DMS 273 (cell line): ENCODE data around the gene CD63.
"Not testable (repeated sequence)": the region's sequence is repeated elsewhere in the genome, so short reads cannot be mapped to it uniquely, and the experiment has no call there.

Experiments used
- DNase-seq: peaks from one replicate; lab custom pipeline; 2025; ENCODE audit not compliant: unreplicated experiment; lab: John Stamatoyannopoulos, UW

The CD63 gene

GRCh38 chr12:55728939-55729818 lies at the start of gene CD63:
Gene CD63, minus strand, starts transcription at chr12:55729009. Its CDS starts 668 bp downstream, at chr12:55728341.
- DNase-seq: peak; percentile 94

GRCh38 chr12:55777856-55778255 lies 49.0 kb upstream of the CD63 start:
- DNase-seq: no peak

- no peak for DNase-seq
Observed at GRCh38 chr12:55771736-55772135, 42.9 kb upstream of the CD63 start.

GRCh38 chr12:55767156-55767555 lies 38.3 kb upstream of the CD63 start:
- no peak for DNase-seq

- DNase-seq: no peak
Observed at GRCh38 chr12:55765736-55766290, 37.0 kb upstream of the CD63 start.

- DNase-seq: no peak
Observed at GRCh38 chr12:55762646-55763045, 33.8 kb upstream of the CD63 start.

GRCh38 chr12:55760663-55761062 lies 31.9 kb upstream of the CD63 start:
- DNase-seq: no peak

- not testable (repeated sequence) for DNase-seq
Observed at GRCh38 chr12:55758575-55758974, 29.8 kb upstream of the CD63 start.

GRCh38 chr12:55757701-55758100 lies 28.9 kb upstream of the CD63 start:
- DNase-seq: no peak

- no peak for DNase-seq
Observed at GRCh38 chr12:55755246-55755645, 26.4 kb upstream of the CD63 start.

GRCh38 chr12:55748230-55748993 lies 19.6 kb upstream of the CD63 start:
- DNase-seq: no peak

- no peak for DNase-seq
Observed at GRCh38 chr12:55746913-55747231, 18.1 kb upstream of the CD63 start.

GRCh38 chr12:55746174-55746912 lies 17.5 kb upstream of the CD63 start:
- DNase-seq: no peak

- DNase-seq: peak; percentile 59
Observed at GRCh38 chr12:55745361-55746173, 16.8 kb upstream of the CD63 start.

- peak; percentile 18 for DNase-seq
Observed at GRCh38 chr12:55744340-55745030, 15.7 kb upstream of the CD63 start.

- DNase-seq: peak; percentile 77
Observed at GRCh38 chr12:55743406-55744339, 14.9 kb upstream of the CD63 start.

- DNase-seq: peak; percentile 84
Observed at GRCh38 chr12:55742719-55743405, 14.1 kb upstream of the CD63 start, which contains the start of gene GDF11. Gene GDF11, plus strand, starts transcription at chr12:55743122. Its CDS starts 195 bp downstream, at chr12:55743317.
